ENCODE data around the gene SYT14. TPM values are rescaled to one million over a fixed set of nuclear protein-coding genes. Genes with fewer than 3 reads are reported as not detected.

The SYT14 gene
- polyA plus RNA-seq, 2 of the 4 experiments (the other 2 are of a cell fraction): 0.01 to 0.06 TPM

DNA sequence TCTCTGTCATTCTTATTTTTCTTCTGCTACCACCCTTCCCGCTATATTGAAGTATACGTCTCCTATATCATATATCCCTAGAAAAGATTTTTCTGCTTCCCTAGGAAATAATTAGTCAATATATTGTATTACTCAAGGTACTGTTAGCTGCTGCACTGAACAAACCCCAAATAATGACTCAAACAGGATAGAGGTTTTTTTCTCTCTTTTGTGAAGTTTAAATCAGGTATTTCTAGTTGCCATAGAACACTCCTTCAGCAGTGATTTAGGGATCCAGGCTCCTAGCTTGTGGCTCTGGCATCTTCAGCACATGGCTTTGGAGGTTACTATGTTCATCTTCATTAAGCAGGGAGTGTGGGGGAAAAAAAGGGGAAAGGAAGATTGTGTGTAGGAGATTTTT lies 18.1 kb downstream of the SYT14 start:
- Histone ChIP-seq H3K4me1 (no peaks in the 10 kb centered on the region), H3K4me2 (no peak overlapping the region), H3K27ac (no peak overlapping the region), H3K9me3 (no peaks in the 10 kb centered on the region), H3K4me3 (no peak overlapping the region)
- ATAC-seq (no peak), DNase-seq (ENCODE audit: low read depth in 1 of 2, low spot score in 1 of 2) (no peak), FAIRE-seq (no peak)
- POLR2A ChIA-PET: no interaction called here
- 93% methylated on average over 2 of the region's 2 CpGs for WGBS (ENCODE audit: missing lambda C conversion rate)
- TF ChIP-seq CBX8 (IDR thresholded peaks at IDR 0.05) (no peak), ZNF302 (CRISPR knock-in tag; IDR thresholded peaks at IDR 0.05) (no peak), EHF (CRISPR knock-in tag; IDR thresholded peaks at IDR 0.05) (no peak), HOXA7 (CRISPR knock-in tag; IDR thresholded peaks at IDR 0.05) (no peak), RARB (CRISPR knock-in tag; IDR thresholded peaks at IDR 0.05) (no peak), KDM1A (IDR thresholded peaks at IDR 0.05; ENCODE audit: low read depth) (no peak), JUN (IDR thresholded peaks at IDR 0.05) (no peak), EP300 (IDR thresholded peaks at IDR 0.05) (no peak), ZC3H11A (IDR thresholded peaks at IDR 0.05) (no peak), POLR2A (IDR thresholded peaks at IDR 0.05; ENCODE audit: low read length) (no peak), CHD2 (IDR thresholded peaks at IDR 0.05; ENCODE audit: low read length, partially characterized antibody) (no peak), FOSB (CRISPR knock-in tag; IDR thresholded peaks at IDR 0.05) (no peak), BHLHE40 (IDR thresholded peaks at IDR 0.05; ENCODE audit: low read depth, low read length) (no peak), CEBPB (IDR thresholded peaks at IDR 0.05) (no peak), MYC (IDR thresholded peaks at IDR 0.05; ENCODE audit: borderline replicate concordance, low read length) (no peak), NPAS2 (CRISPR knock-in tag; IDR thresholded peaks at IDR 0.05; ENCODE audit: borderline replicate concordance) (no peak)
- TF ChIP-seq, protein P1, sequence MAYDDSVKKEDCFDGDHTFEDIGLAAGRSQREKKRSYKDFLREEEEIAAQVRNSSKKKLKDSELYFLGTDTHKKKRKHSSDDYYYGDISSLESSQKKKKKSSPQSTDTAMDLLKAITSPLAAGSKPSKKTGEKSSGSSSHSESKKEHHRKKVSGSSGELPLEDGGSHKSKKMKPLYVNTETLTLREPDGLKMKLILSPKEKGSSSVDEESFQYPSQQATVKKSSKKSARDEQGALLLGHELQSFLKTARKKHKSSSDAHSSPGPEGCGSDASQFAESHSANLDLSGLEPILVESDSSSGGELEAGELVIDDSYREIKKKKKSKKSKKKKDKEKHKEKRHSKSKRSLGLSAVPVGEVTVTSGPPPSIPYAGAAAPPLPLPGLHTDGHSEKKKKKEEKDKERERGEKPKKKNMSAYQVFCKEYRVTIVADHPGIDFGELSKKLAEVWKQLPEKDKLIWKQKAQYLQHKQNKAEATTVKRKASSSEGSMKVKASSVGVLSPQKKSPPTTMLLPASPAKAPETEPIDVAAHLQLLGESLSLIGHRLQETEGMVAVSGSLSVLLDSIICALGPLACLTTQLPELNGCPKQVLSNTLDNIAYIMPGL (CRISPR knock-in tag; IDR thresholded peaks at IDR 0.05; ENCODE audit: borderline replicate concordance): no peak
- TF ChIP-seq, protein P2, sequence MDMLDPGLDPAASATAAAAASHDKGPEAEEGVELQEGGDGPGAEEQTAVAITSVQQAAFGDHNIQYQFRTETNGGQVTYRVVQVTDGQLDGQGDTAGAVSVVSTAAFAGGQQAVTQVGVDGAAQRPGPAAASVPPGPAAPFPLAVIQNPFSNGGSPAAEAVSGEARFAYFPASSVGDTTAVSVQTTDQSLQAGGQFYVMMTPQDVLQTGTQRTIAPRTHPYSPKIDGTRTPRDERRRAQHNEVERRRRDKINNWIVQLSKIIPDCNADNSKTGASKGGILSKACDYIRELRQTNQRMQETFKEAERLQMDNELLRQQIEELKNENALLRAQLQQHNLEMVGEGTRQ (IDR thresholded peaks at IDR 0.05): no peak
- TF ChIP-seq, protein P3, sequence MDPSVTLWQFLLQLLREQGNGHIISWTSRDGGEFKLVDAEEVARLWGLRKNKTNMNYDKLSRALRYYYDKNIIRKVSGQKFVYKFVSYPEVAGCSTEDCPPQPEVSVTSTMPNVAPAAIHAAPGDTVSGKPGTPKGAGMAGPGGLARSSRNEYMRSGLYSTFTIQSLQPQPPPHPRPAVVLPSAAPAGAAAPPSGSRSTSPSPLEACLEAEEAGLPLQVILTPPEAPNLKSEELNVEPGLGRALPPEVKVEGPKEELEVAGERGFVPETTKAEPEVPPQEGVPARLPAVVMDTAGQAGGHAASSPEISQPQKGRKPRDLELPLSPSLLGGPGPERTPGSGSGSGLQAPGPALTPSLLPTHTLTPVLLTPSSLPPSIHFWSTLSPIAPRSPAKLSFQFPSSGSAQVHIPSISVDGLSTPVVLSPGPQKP (IDR thresholded peaks at IDR 0.05; ENCODE audit: low read depth, low read length): no peak
- TF ChIP-seq, protein P4, sequence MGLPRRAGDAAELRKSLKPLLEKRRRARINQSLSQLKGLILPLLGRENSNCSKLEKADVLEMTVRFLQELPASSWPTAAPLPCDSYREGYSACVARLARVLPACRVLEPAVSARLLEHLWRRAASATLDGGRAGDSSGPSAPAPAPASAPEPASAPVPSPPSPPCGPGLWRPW (IDR thresholded peaks at IDR 0.05): no peak
- CTCF ChIA-PET: no interaction called here

DNA sequence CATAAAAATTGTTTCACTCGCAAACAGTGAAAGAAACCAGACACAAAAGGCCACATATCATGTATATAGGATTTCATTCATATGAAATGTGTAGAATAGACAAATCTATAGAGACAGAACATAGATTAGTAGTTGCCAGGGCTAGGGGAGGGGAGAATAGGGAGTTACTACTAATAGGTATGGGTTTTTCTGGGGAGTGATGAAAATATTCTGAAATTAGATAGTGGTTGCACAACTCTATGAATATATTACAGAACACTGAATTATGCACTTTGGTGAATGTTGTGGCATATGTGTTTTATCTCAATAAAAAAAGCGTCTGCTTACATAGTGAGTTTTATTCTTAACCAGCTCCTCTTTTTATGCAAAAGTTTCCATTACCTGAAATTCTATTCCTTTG lies 21.6 kb downstream of the SYT14 start:
- DNase-seq (ENCODE audit: low read depth in 1 of 2, low spot score in 1 of 2): no peak
- Histone ChIP-seq H3K4me1 (no peaks in the 10 kb centered on the region), H3K9me3 (no peaks in the 10 kb centered on the region), H3K27ac (no peak overlapping the region), H3K4me3 (no peak overlapping the region), H3K4me2 (no peak overlapping the region)
- no peak for ATAC-seq
- 23% methylated on average over 2 of the region's 2 CpGs for WGBS (ENCODE audit: missing lambda C conversion rate)
- ChIA-PET CTCF (interaction anchor here (1.2 kb wide), 1 partner anchor 13 kb away, joined by 3 read pairs; no protein-coding TSS in a partner anchor), POLR2A (no interaction called here)
- TF ChIP-seq, protein P5, sequence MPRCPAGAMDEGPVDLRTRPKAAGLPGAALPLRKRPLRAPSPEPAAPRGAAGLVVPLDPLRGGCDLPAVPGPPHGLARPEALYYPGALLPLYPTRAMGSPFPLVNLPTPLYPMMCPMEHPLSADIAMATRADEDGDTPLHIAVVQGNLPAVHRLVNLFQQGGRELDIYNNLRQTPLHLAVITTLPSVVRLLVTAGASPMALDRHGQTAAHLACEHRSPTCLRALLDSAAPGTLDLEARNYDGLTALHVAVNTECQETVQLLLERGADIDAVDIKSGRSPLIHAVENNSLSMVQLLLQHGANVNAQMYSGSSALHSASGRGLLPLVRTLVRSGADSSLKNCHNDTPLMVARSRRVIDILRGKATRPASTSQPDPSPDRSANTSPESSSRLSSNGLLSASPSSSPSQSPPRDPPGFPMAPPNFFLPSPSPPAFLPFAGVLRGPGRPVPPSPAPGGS (IDR thresholded peaks at IDR 0.05): no peak
- TF ChIP-seq, protein P6, sequence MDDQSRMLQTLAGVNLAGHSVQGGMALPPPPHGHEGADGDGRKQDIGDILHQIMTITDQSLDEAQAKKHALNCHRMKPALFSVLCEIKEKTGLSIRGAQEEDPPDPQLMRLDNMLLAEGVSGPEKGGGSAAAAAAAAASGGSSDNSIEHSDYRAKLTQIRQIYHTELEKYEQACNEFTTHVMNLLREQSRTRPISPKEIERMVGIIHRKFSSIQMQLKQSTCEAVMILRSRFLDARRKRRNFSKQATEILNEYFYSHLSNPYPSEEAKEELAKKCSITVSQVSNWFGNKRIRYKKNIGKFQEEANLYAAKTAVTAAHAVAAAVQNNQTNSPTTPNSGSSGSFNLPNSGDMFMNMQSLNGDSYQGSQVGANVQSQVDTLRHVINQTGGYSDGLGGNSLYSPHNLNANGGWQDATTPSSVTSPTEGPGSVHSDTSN (IDR thresholded peaks at IDR 0.05): no peak
- no peak for TF ChIP-seq EP300 (IDR thresholded peaks at IDR 0.05)
- no peak for TF ChIP-seq RNF2 (IDR thresholded peaks at IDR 0.05; ENCODE audit: borderline replicate concordance, low read depth)
- TF ChIP-seq NPAS2 (CRISPR knock-in tag; IDR thresholded peaks at IDR 0.05; ENCODE audit: borderline replicate concordance): no peak
- TF ChIP-seq TP53 (CRISPR knock-in tag; IDR thresholded peaks at IDR 0.05): no peak
- TF ChIP-seq NFE2L2 (conservative IDR thresholded peaks at IDR 0.05; ENCODE audit: low read length): no peak
- TF ChIP-seq CEBPB (IDR thresholded peaks at IDR 0.05): no peak
- TF ChIP-seq ZC3H11A (IDR thresholded peaks at IDR 0.05): no peak
- TF ChIP-seq MYC (IDR thresholded peaks at IDR 0.05; ENCODE audit: borderline replicate concordance, low read length): no peak
- TF ChIP-seq RARB (CRISPR knock-in tag; IDR thresholded peaks at IDR 0.05): no peak
- no peak for TF ChIP-seq HOXB5 (CRISPR knock-in tag; IDR thresholded peaks at IDR 0.05)
- TF ChIP-seq, protein P1 (CRISPR knock-in tag; IDR thresholded peaks at IDR 0.05; ENCODE audit: borderline replicate concordance): no peak
- TF ChIP-seq EHMT2 (IDR thresholded peaks at IDR 0.05; ENCODE audit: low read depth): no peak
- TF ChIP-seq, protein P7, sequence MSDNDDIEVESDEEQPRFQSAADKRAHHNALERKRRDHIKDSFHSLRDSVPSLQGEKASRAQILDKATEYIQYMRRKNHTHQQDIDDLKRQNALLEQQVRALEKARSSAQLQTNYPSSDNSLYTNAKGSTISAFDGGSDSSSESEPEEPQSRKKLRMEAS (IDR thresholded peaks at IDR 0.05): no peak
- no peak for TF ChIP-seq CBX2 (IDR thresholded peaks at IDR 0.05; ENCODE audit: borderline replicate concordance, low read depth)
- FAIRE-seq: no peak
